ENCODE measurements around the gene PITPNB.

DNA sequence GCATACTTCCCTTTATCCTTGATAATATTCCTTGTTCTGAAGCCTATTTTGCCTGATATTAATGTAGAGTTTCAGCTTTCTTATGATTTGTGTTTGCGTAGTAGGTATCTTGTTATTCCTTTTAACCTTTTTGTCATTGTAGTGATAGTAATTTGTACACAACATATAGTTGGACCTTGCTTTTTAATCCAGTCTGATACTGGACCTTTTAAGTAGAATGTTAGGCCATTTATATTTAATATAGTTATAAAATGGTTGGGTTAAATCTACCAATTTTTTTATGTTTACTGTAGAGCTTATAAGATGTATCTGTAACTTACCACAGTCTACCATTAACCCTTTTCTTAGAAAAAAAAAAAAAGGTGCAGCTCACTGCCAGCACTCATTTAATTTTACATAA lies 8.6 kb upstream of the PITPNB start:
- TF ChIP-seq CTCF (conservative IDR thresholded peaks at IDR 0.05; ENCODE audit: low read depth, low read length) (no peak), EZH2 (IDR thresholded peaks at IDR 0.05; ENCODE audit: borderline replicate concordance, low read depth, low read length, poor library complexity, severe bottlenecking) (no peak)
